Esophagus squamous epithelium (tissue), 4 donors: Measurements from ENCODE around the gene FAM118B.

ENCODE experiments used
- POLR2A ChIP-seq, 4 donors: fragments of 450-650 bp; IDR thresholded peaks; one replicate each; pipeline ENCODE4 v1.6.1; 2017; ENCODE audit warnings: antibody characterized with exemption in 4 of 4, mild to moderate bottlenecking in 4 of 4, moderate library complexity in 3 of 4
- TF ChIP-seq, protein P1 (sequence below), 6 experiments: fragments of 450-650 bp in 4 of 6; fragments of 200-600 bp in 2 of 6; sonication (generic) in 2 of 6; IDR thresholded peaks; one replicate each; pipeline ENCODE4 v1.5.1; 2016 to 2019; ENCODE audit warnings: antibody characterized with exemption in 6 of 6, mild to moderate bottlenecking in 4 of 6, moderate library complexity in 4 of 6

DNA sequence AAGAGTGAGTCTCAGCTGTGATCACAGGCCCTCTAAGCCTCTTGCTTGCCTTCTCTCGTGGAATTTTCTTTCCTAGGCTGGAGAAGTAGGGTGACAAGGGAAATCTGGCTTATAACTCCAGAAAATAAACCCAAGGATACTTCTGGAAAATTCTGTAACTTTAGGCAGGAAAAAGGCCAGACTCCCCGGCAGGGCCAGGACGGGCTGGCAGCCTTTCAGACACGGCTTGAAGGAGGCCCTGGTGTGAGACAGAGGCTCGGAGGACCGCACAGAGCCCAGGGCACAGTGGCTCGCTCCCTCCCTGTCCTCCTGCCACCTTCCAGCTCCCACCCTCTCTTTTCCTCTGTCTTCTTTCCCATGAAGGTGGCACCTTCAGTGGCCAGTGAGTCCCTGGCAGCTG is 19.2 kb upstream of the FAM118B start:
- TF ChIP-seq, protein P1, sequence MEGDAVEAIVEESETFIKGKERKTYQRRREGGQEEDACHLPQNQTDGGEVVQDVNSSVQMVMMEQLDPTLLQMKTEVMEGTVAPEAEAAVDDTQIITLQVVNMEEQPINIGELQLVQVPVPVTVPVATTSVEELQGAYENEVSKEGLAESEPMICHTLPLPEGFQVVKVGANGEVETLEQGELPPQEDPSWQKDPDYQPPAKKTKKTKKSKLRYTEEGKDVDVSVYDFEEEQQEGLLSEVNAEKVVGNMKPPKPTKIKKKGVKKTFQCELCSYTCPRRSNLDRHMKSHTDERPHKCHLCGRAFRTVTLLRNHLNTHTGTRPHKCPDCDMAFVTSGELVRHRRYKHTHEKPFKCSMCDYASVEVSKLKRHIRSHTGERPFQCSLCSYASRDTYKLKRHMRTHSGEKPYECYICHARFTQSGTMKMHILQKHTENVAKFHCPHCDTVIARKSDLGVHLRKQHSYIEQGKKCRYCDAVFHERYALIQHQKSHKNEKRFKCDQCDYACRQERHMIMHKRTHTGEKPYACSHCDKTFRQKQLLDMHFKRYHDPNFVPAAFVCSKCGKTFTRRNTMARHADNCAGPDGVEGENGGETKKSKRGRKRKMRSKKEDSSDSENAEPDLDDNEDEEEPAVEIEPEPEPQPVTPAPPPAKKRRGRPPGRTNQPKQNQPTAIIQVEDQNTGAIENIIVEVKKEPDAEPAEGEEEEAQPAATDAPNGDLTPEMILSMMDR (IDR thresholded peaks at IDR 0.05) = no peak
- TF ChIP-seq POLR2A (IDR thresholded peaks at IDR 0.05) = no peak
